ENCODE data around the gene TECTA. TPM values are rescaled to one million over a fixed set of nuclear protein-coding genes. Genes with fewer than 3 reads are reported as not detected.

TECTA gene
- polyA plus RNA-seq, 1 of the 3 experiments (the other 2 are of a cell fraction): 0.58 TPM

DNA sequence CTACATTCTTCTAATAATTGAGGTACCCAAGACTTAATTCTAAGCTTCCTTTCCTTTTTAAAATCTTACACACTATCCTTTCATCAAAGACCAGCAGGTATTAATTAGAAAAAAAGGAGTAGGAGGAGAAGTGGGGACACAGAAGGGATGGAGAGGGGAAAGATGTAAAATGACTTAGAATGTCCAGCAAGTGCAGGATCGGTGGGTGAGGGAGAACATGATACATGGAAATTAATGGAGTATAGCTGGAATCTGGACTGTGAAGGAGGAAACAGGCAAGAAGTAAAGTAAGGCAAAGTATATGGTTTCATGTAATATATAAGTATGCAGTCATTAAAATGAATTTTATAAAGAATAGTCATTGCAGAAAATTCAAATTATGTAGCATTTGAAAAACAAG is 127.8 kb downstream of the TECTA start:
- Histone ChIP-seq H3K9me3 (no peaks in the 10 kb centered on the region), H2AFZ (ENCODE audit: low read depth) (no peak overlapping the region), H3K36me3 (replicated peaks in 1 of 2; ENCODE audit: control insufficient read depth in 1 of 2, insufficient read depth in 2 of 2, low read length in 1 of 2) (no peaks in the 10 kb centered on the region), H3K9ac (no peak overlapping the region), H3K4me3 (ENCODE audit: low read depth in 2 of 2, low read length in 1 of 2) (no peak overlapping the region), H3K27ac (ENCODE audit: low read depth in 2 of 2, low read length in 1 of 2) (no peak overlapping the region), H3K4me2 (no peak overlapping the region), H3F3A (replicated peaks; ENCODE audit: insufficient read depth) (no peaks in the 10 kb centered on the region), H3K9me2 (no peaks in the 10 kb centered on the region), H4K20me1 (ENCODE audit: insufficient read depth) (no peaks in the 10 kb centered on the region), H3K4me1 (ENCODE audit: control insufficient read depth in 1 of 2, insufficient read depth in 2 of 2, low read depth in 1 of 2, low read length in 1 of 2) (no peaks in the 10 kb centered on the region; a peak in 1 of 4 replicates), H3K27me3 (ENCODE audit: insufficient read depth) (no peaks in the 10 kb centered on the region), H3K79me2 (ENCODE audit: insufficient read depth) (no peaks in the 10 kb centered on the region)
- WGBS (ENCODE audit: low lambda C conversion rate): 54% methylated on average over 1 of the region's 1 CpG
- POLR2A ChIA-PET: no interaction called here
- no peak for TF ChIP-seq EZH2phosphoT487 (IDR thresholded peaks at IDR 0.05; ENCODE audit: borderline replicate concordance, low read depth)
- DNase-seq: no peak
- CTCF ChIA-PET: interaction anchor here (0.6 to 2.3 kb wide), 2 partner anchors 34 to 715 kb away, joined by 3 to 10 read pairs; no protein-coding TSS in a partner anchor

DNA sequence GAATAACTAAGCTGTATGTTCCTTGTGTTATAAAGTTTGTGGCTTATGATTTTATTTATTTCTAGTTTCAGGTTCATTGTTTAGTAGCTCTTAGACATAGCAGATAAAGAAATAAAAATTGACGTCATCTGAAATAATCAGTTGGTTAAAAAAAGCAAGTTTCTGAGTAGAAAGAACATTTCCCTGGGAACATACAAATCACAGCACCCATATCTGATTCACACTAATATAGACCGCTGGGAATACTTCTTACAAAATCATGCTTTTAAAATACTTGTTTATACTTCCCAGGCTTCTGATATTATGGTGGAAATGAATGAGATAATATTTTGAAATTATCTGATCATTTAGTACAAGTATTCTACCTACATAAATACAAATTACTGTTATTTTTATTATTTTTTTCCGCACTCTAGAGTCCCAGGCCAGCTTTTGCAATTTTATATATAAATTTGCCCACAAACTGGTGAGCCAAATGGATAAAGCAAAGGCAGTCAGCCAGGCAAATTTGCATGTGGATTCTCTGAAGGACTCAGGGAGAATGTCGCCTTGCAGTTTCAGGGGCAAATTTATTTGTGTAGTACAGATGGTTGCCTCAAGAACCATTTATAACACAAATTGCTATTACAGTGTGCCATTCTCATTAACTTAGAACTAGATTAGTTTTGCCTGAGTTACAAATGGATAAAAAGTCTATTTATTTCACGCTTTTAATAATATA is 128.6 kb downstream of the TECTA start:
- Histone ChIP-seq H3K27me3 (ENCODE audit: insufficient read depth) (no peaks in the 10 kb centered on the region), H3K27ac (ENCODE audit: low read depth in 2 of 2, low read length in 1 of 2) (no peak overlapping the region), H3K79me2 (ENCODE audit: insufficient read depth) (no peaks in the 10 kb centered on the region), H3K9me3 (no peaks in the 10 kb centered on the region), H3K4me2 (no peak overlapping the region), H3K4me1 (ENCODE audit: control insufficient read depth in 1 of 2, insufficient read depth in 2 of 2, low read depth in 1 of 2, low read length in 1 of 2) (no peaks in the 10 kb centered on the region; a peak in 1 of 4 replicates), H4K20me1 (ENCODE audit: insufficient read depth) (no peaks in the 10 kb centered on the region), H3K4me3 (ENCODE audit: low read depth in 2 of 2, low read length in 1 of 2) (no peak overlapping the region), H3K9me2 (no peaks in the 10 kb centered on the region), H3F3A (replicated peaks; ENCODE audit: insufficient read depth) (no peaks in the 10 kb centered on the region), H3K9ac (no peak overlapping the region), H2AFZ (ENCODE audit: low read depth) (no peak overlapping the region), H3K36me3 (replicated peaks in 1 of 2; ENCODE audit: control insufficient read depth in 1 of 2, insufficient read depth in 2 of 2, low read length in 1 of 2) (no peaks in the 10 kb centered on the region)
- TF ChIP-seq POLR2AphosphoS5 (IDR thresholded peaks at IDR 0.05; ENCODE audit: low read depth, low read length): no peak
- no peak for TF ChIP-seq TEAD4 (IDR thresholded peaks at IDR 0.05; ENCODE audit: borderline replicate concordance, insufficient read depth)
- no peak for TF ChIP-seq GATA2 (CRISPR knock-in tag; IDR thresholded peaks at IDR 0.05)
- no peak for TF ChIP-seq NRF1 (IDR thresholded peaks at IDR 0.05; ENCODE audit: low read depth, low read length)
- no peak for TF ChIP-seq CHD2 (IDR thresholded peaks at IDR 0.05; ENCODE audit: low read length, partially characterized antibody)
- no peak for TF ChIP-seq RFX5 (IDR thresholded peaks at IDR 0.05; ENCODE audit: low read length)
- TF ChIP-seq MXI1 (IDR thresholded peaks at IDR 0.05; ENCODE audit: low read depth, low read length): no peak
- CTCF ChIA-PET: interaction anchor here (0.6 to 2.3 kb wide), 4 partner anchors 17 to 716 kb away, joined by 3 to 10 read pairs (median 3); no protein-coding TSS in a partner anchor
- 38% methylated on average over 5 of the region's 5 CpGs for WGBS (ENCODE audit: low lambda C conversion rate)
- DNase-seq: no peak
- POLR2A ChIA-PET: no interaction called here

GRCh38 chr11:121231576-121232278 is 130.7 kb downstream of the TECTA start:
- POLR2A ChIA-PET: no interaction called here
- no peaks in the 10 kb centered on the region for H3K36me3 ChIP-seq (replicated peaks in 1 of 2; ENCODE audit: control insufficient read depth in 1 of 2, insufficient read depth in 2 of 2, low read length in 1 of 2)
- no peak overlapping the region; a peak in 1 of 4 replicates for H3K4me3 ChIP-seq (ENCODE audit: low read depth in 2 of 2, low read length in 1 of 2)
- no peaks in the 10 kb centered on the region for H3K9me2 ChIP-seq
- no peak overlapping the region for H2AFZ ChIP-seq (ENCODE audit: low read depth)
- 54% methylated on average over 8 of the region's 8 CpGs for WGBS (ENCODE audit: low lambda C conversion rate)
- no peaks in the 10 kb centered on the region for H3F3A ChIP-seq (replicated peaks; ENCODE audit: insufficient read depth)
- no peak overlapping the region for H3K9ac ChIP-seq
- no peaks in the 10 kb centered on the region for H3K9me3 ChIP-seq
- no peak overlapping the region for H3K4me2 ChIP-seq
- H3K27ac ChIP-seq (ENCODE audit: low read depth in 2 of 2, low read length in 1 of 2): no peak overlapping the region
- H3K27me3 ChIP-seq (ENCODE audit: insufficient read depth): no peaks in the 10 kb centered on the region
- TF ChIP-seq FOSL2 (IDR thresholded peaks at IDR 0.05; ENCODE audit: borderline replicate concordance, low read depth) (no peak), JUND (IDR thresholded peaks at IDR 0.05) (no peak), RXRA (IDR thresholded peaks at IDR 0.05; ENCODE audit: borderline replicate concordance, low read depth) (no peak), MEF2A (IDR thresholded peaks at IDR 0.05; ENCODE audit: borderline replicate concordance, low read depth) (no peak)
- H3K79me2 ChIP-seq (ENCODE audit: insufficient read depth): no peaks in the 10 kb centered on the region
- peaks cover 0 to 2% of the 10 kb centered on the region in 2 experiments; a peak in 1 of 4 replicates for H3K4me1 ChIP-seq (ENCODE audit: control insufficient read depth in 1 of 2, insufficient read depth in 2 of 2, low read depth in 1 of 2, low read length in 1 of 2)
- no peak for DNase-seq
- no peaks in the 10 kb centered on the region for H4K20me1 ChIP-seq (ENCODE audit: insufficient read depth)
- CTCF ChIA-PET: interaction anchor here (0.9 to 1.5 kb wide), 7 partner anchors 12 to 302 kb away, joined by 3 to 4 read pairs (median 3); no protein-coding TSS in a partner anchor
